ENCODE data around the gene PRKG1. TPM values are rescaled to one million over a fixed set of nuclear protein-coding genes. Genes with fewer than 3 reads are reported as not detected.

The PRKG1 gene
- total RNA-seq, 2 donors from 2014 or later, result 145 to 381 TPM

GRCh38 chr10:51766423-51767102, 692.3 kb downstream of the PRKG1 start:
- TF ChIP-seq CTCF (IDR thresholded peaks at IDR 0.05), result no peak

GRCh38 chr10:51767103-51767763, 692.9 kb downstream of the PRKG1 start:
- Histone ChIP-seq H3K4me1 (ENCODE audit: control insufficient read depth in 1 of 2, low read depth in 2 of 2) (peaks cover 15 to 37% of the 10 kb centered on the region in 2 donors), H3K9me3 (no peaks in the 10 kb centered on the region), H3K4me3 (no peak overlapping the region), H3K27ac (no peak overlapping the region), H3K27me3 (replicated peaks; ENCODE audit: insufficient read depth) (no peaks in the 10 kb centered on the region), H3K36me3 (no peaks in the 10 kb centered on the region)
- DNase-seq (ENCODE audit: low spot score) (no peak), ATAC-seq (ENCODE audit: insufficient number of reproducible peaks, low FRiP score, low read depth) (no peak)
- TF ChIP-seq CTCF (IDR thresholded peaks at IDR 0.05), result no peak

More at GRCh38 chr10:51766423-51767102, 692.3 kb downstream of the PRKG1 start:
- no peaks in the 10 kb centered on the region for H3K36me3 ChIP-seq
- no peak overlapping the region for H3K4me3 ChIP-seq
- H3K27me3 ChIP-seq (replicated peaks; ENCODE audit: insufficient read depth), result no peaks in the 10 kb centered on the region
- H3K9me3 ChIP-seq, result no peaks in the 10 kb centered on the region
- no peak overlapping the region for H3K27ac ChIP-seq
- ATAC-seq (ENCODE audit: insufficient number of reproducible peaks, low FRiP score, low read depth) (no peak), DNase-seq (ENCODE audit: low spot score) (no peak)
- peaks cover 15 to 34% of the 10 kb centered on the region in 2 donors for H3K4me1 ChIP-seq (ENCODE audit: control insufficient read depth in 1 of 2, low read depth in 2 of 2)

GRCh38 chr10:51768886-51769465, 694.7 kb downstream of the PRKG1 start:
- no peak for ATAC-seq (ENCODE audit: insufficient number of reproducible peaks, low FRiP score, low read depth)
- Histone ChIP-seq H3K4me3 (no peak overlapping the region), H3K27ac (no peak overlapping the region), H3K36me3 (no peaks in the 10 kb centered on the region), H3K9me3 (no peaks in the 10 kb centered on the region), H3K4me1 (ENCODE audit: control insufficient read depth in 1 of 2, low read depth in 2 of 2) (peaks cover 26 to 54% of the 10 kb centered on the region in 2 donors), H3K27me3 (replicated peaks; ENCODE audit: insufficient read depth) (no peaks in the 10 kb centered on the region)
- no peak for TF ChIP-seq CTCF (IDR thresholded peaks at IDR 0.05)
- DNase-seq (ENCODE audit: low spot score), result no peak

GRCh38 chr10:51770709-51771108, 696.4 kb downstream of the PRKG1 start:
- Histone ChIP-seq H3K36me3 (no peaks in the 10 kb centered on the region), H3K4me3 (no peak overlapping the region), H3K4me1 (ENCODE audit: control insufficient read depth in 1 of 2, low read depth in 2 of 2) (peaks cover 25 to 53% of the 10 kb centered on the region in 2 donors), H3K27ac (no peak overlapping the region), H3K27me3 (replicated peaks; ENCODE audit: insufficient read depth) (no peaks in the 10 kb centered on the region), H3K9me3 (no peaks in the 10 kb centered on the region)
- no peak for TF ChIP-seq CTCF (IDR thresholded peaks at IDR 0.05)
- no peak for ATAC-seq (ENCODE audit: insufficient number of reproducible peaks, low FRiP score, low read depth)
- DNase-seq (ENCODE audit: low spot score), result no peak

- no peak for TF ChIP-seq CTCF (IDR thresholded peaks at IDR 0.05)
- H3K27ac ChIP-seq, result no peak overlapping the region
- H3K4me3 ChIP-seq, result no peak overlapping the region
- no peaks in the 10 kb centered on the region for H3K36me3 ChIP-seq
- DNase-seq (ENCODE audit: low spot score) (no peak), ATAC-seq (ENCODE audit: insufficient number of reproducible peaks, low FRiP score, low read depth) (no peak)
- H3K9me3 ChIP-seq, result no peaks in the 10 kb centered on the region
- H3K4me1 ChIP-seq (ENCODE audit: control insufficient read depth in 1 of 2, low read depth in 2 of 2), result peaks cover 25 to 53% of the 10 kb centered on the region in 2 donors
- H3K27me3 ChIP-seq (replicated peaks; ENCODE audit: insufficient read depth), result no peaks in the 10 kb centered on the region
Observed at GRCh38 chr10:51772387-51772786, 698.1 kb downstream of the PRKG1 start.

All from thoracic aorta (tissue), 2 donors.